Stimulated activated CD8-positive, alpha-beta memory T cell treated with anti-CD3 and anti-CD28 coated beads, Interleukin-4, amount 100 ng/mL, for 1 hour (primary cell): ENCODE results near the gene CDHR3.
"Not testable (repeated sequence)": the region's sequence is repeated elsewhere in the genome, so short reads cannot be mapped to it uniquely, and the experiment has no call there.

ENCODE experiments used
- DNase-seq, 2 donors: peaks; one replicate each; pipeline ENCODE4 v3.0.0-alpha.2; 2020; ENCODE audit warnings: low read depth in 2 of 2, low spot score in 1 of 2

The CDHR3 gene

GRCh38 chr7:105962353-105962752 is 711 bp upstream of the CDHR3 start:
- DNase-seq, result no peak

- no peak for DNase-seq
Measured at GRCh38 chr7:105971845-105972244, 8.8 kb downstream of the CDHR3 start.

GRCh38 chr7:105972276-105972675 is 9.2 kb downstream of the CDHR3 start:
- DNase-seq, result no peak

- DNase-seq, result no peak
Measured at GRCh38 chr7:105974471-105974870, 11.4 kb downstream of the CDHR3 start.

GRCh38 chr7:105975770-105976417 is 12.8 kb downstream of the CDHR3 start:
- DNase-seq, result no peak

- no peak for DNase-seq
Measured at GRCh38 chr7:105976868-105977267, 13.8 kb downstream of the CDHR3 start.

- no peak for DNase-seq
Measured at GRCh38 chr7:105978035-105978434, 15.0 kb downstream of the CDHR3 start.

- DNase-seq, result no peak
Measured at GRCh38 chr7:105978974-105979373, 15.9 kb downstream of the CDHR3 start.

- DNase-seq, result no peak
Measured at GRCh38 chr7:105979405-105979804, 16.3 kb downstream of the CDHR3 start.

GRCh38 chr7:105980645-105981396 is 17.8 kb downstream of the CDHR3 start:
- no peak for DNase-seq

- DNase-seq, result no peak
Measured at GRCh38 chr7:105982388-105982787, 19.3 kb downstream of the CDHR3 start.

GRCh38 chr7:105984808-105985207 is 21.7 kb downstream of the CDHR3 start:
- DNase-seq, result not testable (repeated sequence)

GRCh38 chr7:105985229-105985628 is 22.2 kb downstream of the CDHR3 start:
- DNase-seq, result no peak

GRCh38 chr7:105985672-105986215 is 22.7 kb downstream of the CDHR3 start:
- no peak for DNase-seq

- DNase-seq, result no peak
Measured at GRCh38 chr7:105987046-105987445, 24.0 kb downstream of the CDHR3 start.

- DNase-seq, result no peak
Measured at GRCh38 chr7:105988276-105988675, 25.2 kb downstream of the CDHR3 start.

- no peak for DNase-seq
Measured at GRCh38 chr7:105989191-105989590, 26.1 kb downstream of the CDHR3 start.

GRCh38 chr7:105989686-105990085 is 26.6 kb downstream of the CDHR3 start:
- no peak for DNase-seq

- no peak for DNase-seq
Measured at GRCh38 chr7:105990141-105990540, 27.1 kb downstream of the CDHR3 start.

- no peak for DNase-seq
Measured at GRCh38 chr7:105990727-105991453, 27.8 kb downstream of the CDHR3 start.

- no peak for DNase-seq
Measured at GRCh38 chr7:105992905-105993304, 29.8 kb downstream of the CDHR3 start.
